Posterior vena cava (tissue), 2 donors: Measurements from ENCODE around the gene MRPL39. TPM values are rescaled to one million over a fixed set of nuclear protein-coding genes. Genes with fewer than 3 reads are reported as not detected.
"Not testable (repeated sequence)": the region's sequence is repeated elsewhere in the genome, so short reads cannot be mapped to it uniquely, and the experiment has no call there.

Source experiments
- DNase-seq: peaks from one replicate; pipeline ENCODE4 v3.0.0-alpha.2; 2020; ENCODE audit warnings: low spot score
- intact Hi-C, 2 donors: fragments of 100-400 bp; cut with DNase I; formaldehyde crosslinking; loops; one replicate each; pipeline versions ENCODE4 v1.14.1 to v1.14.2; 2022 to 2023
- long read RNA-seq, 2 donors: library from polyadenylated mRNA; unstranded; transcript quantifications; one replicate each; pipeline ENCODE4 v2.0.0, GENCODE V29; 2020 to 2021
- total RNA-seq, 2 donors: library from RNA; stranded (reverse); fragmentation: NEBNext Ultra II Directional; extraction: Animal tissue kit (Norgen Biotek cat#: 25700); gene quantifications; one replicate each; pipeline ENCODE4 v1.2.1, GENCODE V29; 2021
- donor health status: DM: yes; HTN: yes; CAD: no.
- donor health status: DM: yes; HTN: yes; CAD: no.

MRPL39 gene
- 10 to 100 TPM; 17.0 to 23.7 TPM for total RNA-seq
- long read RNA-seq, donor 1, partial matches to known transcripts, result 0 of 5 reads
- long read RNA-seq, donor 1, other reads (novel, unspliced or antisense), result 1 of 5 reads
- long read RNA-seq, donor 2, transcript MRPL39-202 (10 exons, 1,110 nt), result major isoform, 28 of 32 reads
- long read RNA-seq, donor 2, partial matches to known transcripts, result 0 of 32 reads
- long read RNA-seq, donor 2, other reads (novel, unspliced or antisense), result 4 of 32 reads

DNA sequence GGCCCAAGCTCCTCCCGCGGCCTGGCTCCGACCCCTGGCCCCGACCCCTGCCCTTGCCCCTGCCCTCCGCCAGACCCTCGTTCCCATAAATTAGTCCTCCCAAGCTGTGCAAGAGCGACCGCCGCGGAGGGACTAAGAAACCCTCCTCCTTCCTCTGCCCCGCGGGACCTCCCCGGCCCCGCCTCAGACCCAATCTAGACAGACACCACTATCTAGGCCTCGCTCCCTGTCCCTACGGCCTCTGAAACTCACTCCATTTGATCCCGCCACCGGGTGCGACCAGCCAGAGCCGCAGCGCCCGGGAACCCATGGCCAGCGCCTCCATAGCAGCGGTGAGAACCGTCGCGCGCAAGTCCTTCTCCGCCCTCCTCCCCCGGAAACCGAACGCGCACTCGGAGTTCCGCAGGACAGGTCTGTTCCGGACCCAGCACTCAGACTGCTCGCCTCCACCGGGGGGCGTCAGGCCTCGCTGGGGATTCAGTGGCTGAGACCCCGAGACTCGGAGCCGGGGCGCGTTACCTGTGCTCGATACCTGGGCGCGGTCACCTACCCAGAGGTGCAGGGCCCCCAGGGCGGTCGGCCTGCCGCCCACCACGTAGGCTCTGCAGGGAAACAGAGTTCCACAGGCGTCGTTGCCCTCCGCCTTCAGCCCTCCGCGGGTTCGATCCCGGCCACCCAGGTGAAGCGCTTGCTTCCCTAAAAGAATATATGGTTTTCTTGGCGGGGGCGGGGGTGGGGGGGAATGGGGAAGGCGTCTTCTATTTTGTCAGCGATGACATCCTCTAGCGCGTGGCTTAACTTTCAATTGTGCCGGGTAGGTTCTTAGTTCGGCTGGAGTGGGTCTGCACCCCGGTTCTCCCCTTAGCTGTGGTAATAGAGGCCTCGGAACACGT lies at the start of gene MRPL39:
TSS of gene MRPL39 (minus strand) at position 331 of the 893 bp plus-strand sequence. CDS start at position 325, 6 bp downstream.
- DNase-seq, result peak; percentile 96
- intact Hi-C loops, result loop anchor here (1.0 to 10.0 kb wide), 3 partner anchors 32 to 107 kb away; partner anchors contain the start of gene JAM2 (in 1 of the 2)

GRCh38 chr21:25656412-25656811 lies 49.1 kb upstream of the MRPL39 start:
- intact Hi-C loops, result no loop called here
- no peak for DNase-seq

- intact Hi-C loops, result no loop called here
- DNase-seq, result no peak
Observed at GRCh38 chr21:25649146-25649545, 41.9 kb upstream of the MRPL39 start.

DNA sequence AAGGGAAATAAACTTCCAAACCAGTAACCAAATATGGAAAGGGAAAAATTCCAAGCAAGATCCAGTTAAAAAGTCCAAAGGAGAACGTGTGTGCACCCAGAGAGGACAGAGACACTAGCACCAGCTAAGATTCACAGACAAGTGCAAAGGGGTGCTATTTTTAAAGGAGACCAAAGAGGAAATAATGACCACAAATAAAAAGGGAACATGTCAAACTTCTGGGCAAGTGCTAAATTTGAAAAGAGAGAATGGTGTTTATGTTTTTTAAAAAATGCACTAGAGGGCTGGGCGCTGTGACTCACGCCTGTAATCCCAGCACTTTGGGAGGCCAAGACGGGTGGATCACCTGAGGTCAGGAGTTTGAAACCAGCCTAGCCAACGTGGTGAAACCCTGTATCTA lies 40.4 kb upstream of the MRPL39 start:
- DNase-seq, result no peak
- intact Hi-C loops, result no loop called here

DNA sequence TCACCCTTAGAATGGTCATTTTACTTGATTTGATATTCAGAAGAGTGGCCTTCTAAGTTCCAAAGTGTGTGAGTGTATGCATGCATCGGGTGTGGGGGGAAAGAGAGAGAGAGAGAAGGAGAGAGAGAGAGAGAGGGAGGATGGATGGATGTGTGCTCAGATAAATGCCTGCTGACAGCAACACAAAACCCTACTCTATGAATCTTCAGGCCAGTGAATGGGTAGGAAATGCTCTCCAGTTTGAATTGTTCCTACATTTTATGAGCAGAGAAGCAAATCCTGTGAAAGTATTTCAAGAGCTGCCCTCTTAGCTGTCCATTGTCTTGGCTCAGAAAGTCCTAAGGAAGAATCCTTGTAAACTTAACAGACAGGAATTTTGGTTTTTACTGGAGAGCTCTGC lies 39.2 kb upstream of the MRPL39 start:
- intact Hi-C loops, result no loop called here

GRCh38 chr21:25643486-25643885 lies 36.2 kb upstream of the MRPL39 start:
- intact Hi-C loops, result no loop called here
- no peak for DNase-seq

More for the DNA sequence above, 39.2 kb upstream of the MRPL39 start:
- no peak for DNase-seq

- DNase-seq, result no peak
- intact Hi-C loops, result no loop called here
Observed at GRCh38 chr21:25640943-25641292, 33.6 kb upstream of the MRPL39 start.

GRCh38 chr21:25640202-25640942 lies 33.1 kb upstream of the MRPL39 start:
- intact Hi-C loops, result no loop called here
- peak; percentile 78 for DNase-seq

- intact Hi-C loops, result loop anchor here in 1 of 2 donors (1.0 kb wide), 1 partner anchor 31 kb away; no protein-coding TSS in a partner anchor
- peak; percentile 78 for DNase-seq
Observed at GRCh38 chr21:25639551-25640201, 32.4 kb upstream of the MRPL39 start.

GRCh38 chr21:25638660-25639550 lies 31.6 kb upstream of the MRPL39 start, which contains the start of gene JAM2:
Gene JAM2, plus strand, starts transcription at chr21:25639258. Its CDS starts 564 bp downstream, at chr21:25639822.
- intact Hi-C loops, result loop anchor here in 1 of 2 donors (1.0 kb wide), 1 partner anchor 31 kb away; no protein-coding TSS in a partner anchor
- DNase-seq, result no peak

DNA sequence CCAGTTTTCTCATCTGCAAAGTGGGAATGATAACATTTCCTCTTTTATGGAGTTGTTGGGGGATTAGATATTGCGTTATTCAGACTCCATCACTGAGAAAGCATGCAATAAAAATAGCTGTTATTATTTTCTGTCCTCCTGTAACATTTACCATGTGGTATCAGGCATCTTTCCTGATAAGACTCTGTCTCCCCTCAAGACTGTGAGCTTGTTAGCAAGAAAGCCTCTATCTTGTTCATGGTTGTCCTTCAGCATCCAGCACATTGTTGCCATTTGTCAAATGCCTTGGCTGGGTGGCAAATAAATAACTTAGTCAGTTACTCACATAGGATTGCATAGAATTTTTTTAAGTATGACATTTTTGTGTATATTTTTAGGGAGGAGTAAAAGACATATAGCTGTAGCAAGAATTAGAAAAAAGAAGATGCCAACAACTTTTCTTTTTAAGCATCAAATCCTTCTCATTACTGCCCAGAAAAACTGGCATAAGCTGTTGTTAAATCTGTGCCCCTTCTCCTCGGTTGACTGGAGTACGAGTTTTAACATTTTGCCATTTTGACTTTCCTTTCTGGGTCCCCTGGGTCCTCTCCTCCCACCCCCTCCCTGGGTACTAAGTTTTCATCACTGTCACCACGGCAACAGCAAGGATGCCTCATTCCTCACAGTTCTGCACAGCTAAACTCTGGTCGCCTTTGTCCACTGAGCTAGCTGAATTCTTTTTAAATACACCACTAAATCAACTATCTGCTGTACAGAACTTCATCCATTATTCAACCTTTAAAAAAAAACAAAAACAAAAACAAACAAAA lies 30.8 kb upstream of the MRPL39 start:
- no peak for DNase-seq
- intact Hi-C loops, result no loop called here

- intact Hi-C loops, result no loop called here
- no peak for DNase-seq
Observed at GRCh38 chr21:25636727-25637126, 29.4 kb upstream of the MRPL39 start.

- no peak for DNase-seq
- intact Hi-C loops, result no loop called here
Observed at GRCh38 chr21:25635310-25635709, 28.0 kb upstream of the MRPL39 start.

DNA sequence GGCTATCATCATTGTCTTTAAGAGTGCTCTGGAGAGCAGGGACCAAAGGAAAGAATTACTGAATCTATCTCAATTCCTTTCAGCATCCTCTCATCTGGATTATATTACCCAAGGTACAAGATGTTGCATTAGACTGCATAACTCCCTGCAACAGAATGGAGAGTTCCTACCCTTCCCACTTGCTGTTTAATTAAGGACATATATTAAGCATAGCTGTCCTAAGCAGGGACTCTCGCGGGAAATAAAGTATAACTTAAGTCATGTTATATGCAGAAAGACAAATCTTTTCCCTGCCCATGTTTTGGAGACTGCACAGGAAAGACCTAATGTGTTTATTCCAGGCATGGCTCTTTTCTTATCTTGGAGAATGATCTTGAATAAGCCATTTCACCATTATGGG lies 25.0 kb upstream of the MRPL39 start:
- DNase-seq, result no peak
- intact Hi-C loops, result no loop called here

DNA sequence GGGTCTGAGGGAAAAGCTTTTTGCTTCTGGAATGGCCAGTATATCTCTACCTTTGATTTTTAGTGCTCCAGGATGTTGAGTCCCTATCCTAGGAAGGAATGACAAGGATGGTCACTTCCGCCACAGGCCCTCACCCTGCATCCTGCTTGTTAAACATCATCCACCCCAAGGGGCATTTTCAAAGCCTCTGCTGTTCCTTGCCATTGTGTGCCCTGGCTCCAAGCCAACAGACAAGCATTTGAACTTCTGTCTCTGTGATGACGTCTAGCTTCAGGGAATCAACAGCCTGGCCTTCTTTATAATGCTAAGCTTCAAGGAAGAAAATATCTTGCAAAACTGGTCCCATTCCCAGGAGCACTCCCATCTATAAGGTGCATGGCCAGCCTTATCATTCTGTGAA lies 19.5 kb upstream of the MRPL39 start:
- DNase-seq, result no peak

DNA sequence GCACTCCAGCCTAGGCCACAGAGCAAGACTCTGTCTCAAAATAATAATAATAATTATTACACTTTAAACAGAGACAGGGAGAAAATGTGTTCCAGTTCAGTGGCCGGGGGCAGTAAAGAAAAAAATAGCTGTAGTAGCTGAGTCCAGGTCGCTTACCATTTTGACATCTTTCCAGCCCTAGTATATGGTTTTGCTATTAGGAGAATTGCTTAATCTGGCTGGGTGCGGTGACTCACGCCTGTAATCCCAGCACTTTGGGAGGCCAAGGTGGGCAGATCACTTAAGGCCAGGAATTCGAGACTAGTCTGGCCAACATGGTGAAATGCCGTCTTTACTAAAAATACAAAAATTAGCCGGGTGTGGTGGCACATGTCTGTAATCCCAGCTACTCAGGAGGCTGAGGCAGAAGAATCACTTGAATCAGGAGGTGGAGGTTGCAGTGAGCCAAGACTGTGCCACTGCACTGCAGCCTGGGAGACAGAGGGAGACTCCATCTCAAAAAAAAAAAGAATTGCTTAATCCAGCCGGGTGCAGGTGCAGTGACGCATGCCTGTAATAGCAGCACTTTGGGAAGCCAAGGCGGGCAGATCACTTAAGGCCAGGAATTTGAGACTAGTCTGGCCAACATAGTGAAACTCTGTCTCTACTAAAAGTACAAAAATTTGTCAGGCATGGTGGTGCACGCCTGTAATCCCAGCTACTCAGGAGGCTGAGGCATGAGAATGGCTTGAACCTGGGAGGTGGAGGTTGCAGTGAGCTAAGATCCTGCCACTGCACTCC lies 18.7 kb upstream of the MRPL39 start:
- intact Hi-C loops, DNase-seq: not testable (repeated sequence)

More for the DNA sequence above, 19.5 kb upstream of the MRPL39 start:
- intact Hi-C loops, result no loop called here

DNA sequence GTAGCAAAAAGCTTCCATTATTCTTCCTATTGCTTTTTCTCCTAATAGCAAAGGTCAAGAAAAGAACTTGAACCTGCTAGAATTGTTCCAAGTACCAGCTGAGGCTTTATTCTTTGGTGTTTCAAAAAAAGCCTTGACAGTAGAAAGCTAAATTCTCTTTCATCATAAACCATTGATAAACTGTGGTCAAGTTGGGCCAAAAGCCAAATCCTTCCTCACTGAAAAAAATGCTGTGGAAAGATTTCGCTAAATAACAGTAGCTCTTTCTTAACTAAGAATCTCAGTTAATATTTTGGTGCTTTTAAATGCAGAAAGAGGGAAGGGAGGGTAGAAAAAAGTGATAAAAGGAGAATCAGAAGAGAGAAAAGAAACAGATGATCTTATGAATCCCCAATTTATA lies 17.8 kb upstream of the MRPL39 start:
- no peak for DNase-seq

More for the DNA sequence above, 17.8 kb upstream of the MRPL39 start:
- intact Hi-C loops, result no loop called here
